HepG2 (cell line): Measurements from ENCODE around the gene BCL2A1.

Source experiments
- KLF15 ChIP-seq: sonication (generic); formaldehyde crosslinking; IDR thresholded peaks from 2 replicates; pipeline ENCODE4 v1.8.1; 2023; ENCODE audit warnings: borderline replicate concordance, mild to moderate bottlenecking, inconsistent platforms, missing genetic modification reagents, mixed read lengths
- ZSCAN31 ChIP-seq: sonication (generic); formaldehyde crosslinking; IDR thresholded peaks from 2 replicates; pipeline ENCODE4 v1.5.0; 2020; ENCODE audit warnings: low read depth, mild to moderate bottlenecking, missing genetic modification reagents

DNA sequence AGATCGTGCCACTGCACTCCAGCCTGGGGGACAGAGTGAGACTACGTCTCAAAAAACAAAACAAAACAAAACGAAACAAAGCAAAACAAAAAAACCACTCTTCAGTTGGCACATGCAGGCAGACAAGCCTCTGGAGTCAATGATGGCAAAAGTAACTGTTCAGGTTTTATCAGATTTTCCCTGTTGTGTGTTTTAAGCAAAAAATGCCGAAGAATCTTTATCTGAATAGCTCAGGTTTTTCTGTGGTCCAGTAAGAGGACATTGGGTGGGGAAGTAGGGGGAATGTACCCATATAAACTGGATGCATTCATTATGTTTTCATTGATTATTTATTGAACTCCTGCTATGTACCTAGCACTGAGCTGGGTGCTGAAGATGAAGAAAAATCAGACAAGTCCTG lies 20.8 kb upstream of the BCL2A1 start:
- no peak for TF ChIP-seq KLF15 (CRISPR knock-in tag)
- TF ChIP-seq ZSCAN31 (CRISPR knock-in tag): no peak
